D721Med (cell line): ENCODE measurements around the gene LCLAT1.
"Not testable (repeated sequence)": the region's sequence is repeated elsewhere in the genome, so short reads cannot be mapped to it uniquely, and the experiment has no call there.

Experiments used
- DNase-seq: peaks from one replicate; pipeline ENCODE4 v3.0.0; 2011; ENCODE audit warnings: low spot score; ENCODE audit not compliant: insufficient read length
- FAIRE-seq: peaks from 2 replicates; lab custom pipeline; 2011; peaks lifted over from hg19 to GRCh38; lab: Jason Lieb, UNC
- CTCF ChIP-seq: IDR thresholded peaks from 2 replicates; pipeline ENCODE4 v1.5.1; 2012; ENCODE audit warnings: mild to moderate bottlenecking, control low read depth; ENCODE audit not compliant: insufficient read depth; ENCODE audit errors: missing control alignments

Gene LCLAT1

GRCh38 chr2:30462131-30462857 is 15.2 kb downstream of the LCLAT1 start:
- FAIRE-seq (no peak), DNase-seq (no peak)
- TF ChIP-seq CTCF: no peak

GRCh38 chr2:30463535-30463934 is 16.5 kb downstream of the LCLAT1 start:
- no peak for FAIRE-seq
- no peak for DNase-seq
- no peak for TF ChIP-seq CTCF

GRCh38 chr2:30464544-30465170 is 17.6 kb downstream of the LCLAT1 start:
- DNase-seq: no peak
- FAIRE-seq: no peak
- no peak for TF ChIP-seq CTCF

GRCh38 chr2:30465171-30465545 is 18.1 kb downstream of the LCLAT1 start:
- no peak for FAIRE-seq
- DNase-seq: no peak
- TF ChIP-seq CTCF: no peak

- TF ChIP-seq CTCF: no peak
- FAIRE-seq: no peak
- DNase-seq: no peak
Measured at GRCh38 chr2:30466216-30466615, 19.2 kb downstream of the LCLAT1 start.

GRCh38 chr2:30467062-30467826 is 20.2 kb downstream of the LCLAT1 start:
- not testable (repeated sequence) for DNase-seq, FAIRE-seq

- DNase-seq: no peak
- no peak for FAIRE-seq
- TF ChIP-seq CTCF: no peak
Measured at GRCh38 chr2:30470426-30470825, 23.4 kb downstream of the LCLAT1 start.
